Measurements from ENCODE around the gene PSME3IP1.

PSME3IP1 gene

DNA sequence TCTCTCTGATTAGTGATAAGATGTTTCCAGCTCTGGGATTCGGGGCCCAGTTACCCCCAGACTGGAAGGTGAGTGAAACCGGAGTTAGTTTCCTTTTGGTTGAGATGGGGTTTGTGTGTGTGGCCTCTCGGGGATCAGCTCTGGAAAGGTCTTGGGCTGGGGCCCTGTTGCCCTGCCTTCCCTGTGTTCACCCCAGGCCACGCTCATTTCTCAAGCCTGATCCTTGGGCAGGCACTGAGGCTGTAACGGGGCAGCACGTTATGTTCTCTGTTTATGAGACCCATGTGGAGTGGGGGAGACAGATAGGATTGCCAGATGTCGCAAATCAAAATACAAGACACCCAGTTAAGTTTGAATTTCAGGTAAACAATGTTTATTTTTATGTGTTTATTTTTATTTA is 58.0 kb downstream of the PSME3IP1 start:
- Histone ChIP-seq H3F3A (ENCODE audit: low read depth) (no peaks in the 10 kb centered on the region), H3K9me2 (replicated peaks; ENCODE audit: low read depth, low read length) (no peaks in the 10 kb centered on the region), H2AFZ (ENCODE audit: low read length) (no peak overlapping the region), H3K4me1 (ENCODE audit: insufficient read depth, low read length, poor library complexity, severe bottlenecking) (peaks cover 28% of the 10 kb centered on the region), H4K20me1 (ENCODE audit: insufficient read depth, low read length, poor library complexity, severe bottlenecking) (no peaks in the 10 kb centered on the region), H3K79me2 (ENCODE audit: insufficient read depth, low read length) (no peaks in the 10 kb centered on the region), H3K4me3 (ENCODE audit: low read length, poor library complexity, severe bottlenecking) (no peak overlapping the region), H3K9ac (ENCODE audit: low read depth, low read length, poor library complexity, severe bottlenecking) (no peak overlapping the region), H3K27me3 (ENCODE audit: insufficient read depth, low read length, poor library complexity, severe bottlenecking) (no peaks in the 10 kb centered on the region), H3K9me3 (ENCODE audit: insufficient read depth, low read depth, low read length) (no peaks in the 10 kb centered on the region), H3K4me2 (ENCODE audit: low read depth, low read length, poor library complexity, severe bottlenecking) (no peak overlapping the region), H3K36me3 (ENCODE audit: insufficient read depth, low read length) (peaks cover 5% of the 10 kb centered on the region; the same call in 1 of the 2 replicates)
- TF ChIP-seq, protein P1, sequence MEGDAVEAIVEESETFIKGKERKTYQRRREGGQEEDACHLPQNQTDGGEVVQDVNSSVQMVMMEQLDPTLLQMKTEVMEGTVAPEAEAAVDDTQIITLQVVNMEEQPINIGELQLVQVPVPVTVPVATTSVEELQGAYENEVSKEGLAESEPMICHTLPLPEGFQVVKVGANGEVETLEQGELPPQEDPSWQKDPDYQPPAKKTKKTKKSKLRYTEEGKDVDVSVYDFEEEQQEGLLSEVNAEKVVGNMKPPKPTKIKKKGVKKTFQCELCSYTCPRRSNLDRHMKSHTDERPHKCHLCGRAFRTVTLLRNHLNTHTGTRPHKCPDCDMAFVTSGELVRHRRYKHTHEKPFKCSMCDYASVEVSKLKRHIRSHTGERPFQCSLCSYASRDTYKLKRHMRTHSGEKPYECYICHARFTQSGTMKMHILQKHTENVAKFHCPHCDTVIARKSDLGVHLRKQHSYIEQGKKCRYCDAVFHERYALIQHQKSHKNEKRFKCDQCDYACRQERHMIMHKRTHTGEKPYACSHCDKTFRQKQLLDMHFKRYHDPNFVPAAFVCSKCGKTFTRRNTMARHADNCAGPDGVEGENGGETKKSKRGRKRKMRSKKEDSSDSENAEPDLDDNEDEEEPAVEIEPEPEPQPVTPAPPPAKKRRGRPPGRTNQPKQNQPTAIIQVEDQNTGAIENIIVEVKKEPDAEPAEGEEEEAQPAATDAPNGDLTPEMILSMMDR (conservative IDR thresholded peaks at IDR 0.05; ENCODE audit: low read length): no peak
- TF ChIP-seq EZH2phosphoT487 (IDR thresholded peaks at IDR 0.05; ENCODE audit: borderline replicate concordance): no peak

GRCh38 chr16:57127037-57127763 is 58.6 kb downstream of the PSME3IP1 start:
- Histone ChIP-seq H4K20me1 (ENCODE audit: insufficient read depth, low read length, poor library complexity, severe bottlenecking) (no peaks in the 10 kb centered on the region), H3K79me2 (ENCODE audit: insufficient read depth, low read length) (no peaks in the 10 kb centered on the region), H3K4me3 (ENCODE audit: low read length, poor library complexity, severe bottlenecking) (no peak overlapping the region), H3K4me2 (ENCODE audit: low read depth, low read length, poor library complexity, severe bottlenecking) (no peak overlapping the region), H3K9me3 (ENCODE audit: insufficient read depth, low read depth, low read length) (no peaks in the 10 kb centered on the region), H3K27me3 (ENCODE audit: insufficient read depth, low read length, poor library complexity, severe bottlenecking) (no peaks in the 10 kb centered on the region), H3K9ac (ENCODE audit: low read depth, low read length, poor library complexity, severe bottlenecking) (no peak overlapping the region), H3K4me1 (ENCODE audit: insufficient read depth, low read length, poor library complexity, severe bottlenecking) (peaks cover 22% of the 10 kb centered on the region), H3K9me2 (replicated peaks; ENCODE audit: low read depth, low read length) (no peaks in the 10 kb centered on the region), H3F3A (ENCODE audit: low read depth) (no peaks in the 10 kb centered on the region), H3K36me3 (ENCODE audit: insufficient read depth, low read length) (peaks cover 6% of the 10 kb centered on the region; the same call in 1 of the 2 replicates), H2AFZ (ENCODE audit: low read length) (no peak overlapping the region)
- TF ChIP-seq, protein P1 (conservative IDR thresholded peaks at IDR 0.05; ENCODE audit: low read length): no peak
- TF ChIP-seq EZH2phosphoT487 (IDR thresholded peaks at IDR 0.05; ENCODE audit: borderline replicate concordance): no peak

DNA sequence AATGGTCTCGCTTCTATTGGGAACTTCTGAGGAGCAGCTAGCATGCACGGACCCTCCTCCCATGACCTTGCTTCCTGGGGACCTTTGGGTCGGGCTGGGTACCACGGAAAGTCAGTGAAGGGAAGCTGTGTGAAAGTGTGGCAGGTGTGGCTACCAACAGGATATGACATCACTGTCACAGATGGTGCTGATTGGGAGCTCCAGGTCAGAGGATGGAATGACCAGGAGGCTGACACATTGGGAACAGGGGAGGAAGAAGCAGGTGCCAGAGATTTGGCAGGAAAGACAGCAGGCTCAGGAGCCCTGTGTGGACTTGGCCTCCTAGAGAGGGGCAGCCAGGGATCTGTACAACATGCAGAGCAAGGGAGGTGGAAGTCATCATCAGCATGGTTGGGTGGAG is 59.4 kb downstream of the PSME3IP1 start:
- peaks cover 16% of the 10 kb centered on the region for H3K4me1 ChIP-seq (ENCODE audit: insufficient read depth, low read length, poor library complexity, severe bottlenecking)

More for the DNA sequence above, 59.4 kb downstream of the PSME3IP1 start:
- no peak for TF ChIP-seq EZH2phosphoT487 (IDR thresholded peaks at IDR 0.05; ENCODE audit: borderline replicate concordance)
- TF ChIP-seq, protein P1 (conservative IDR thresholded peaks at IDR 0.05; ENCODE audit: low read length): no peak
- Histone ChIP-seq H3K27me3 (ENCODE audit: insufficient read depth, low read length, poor library complexity, severe bottlenecking) (no peaks in the 10 kb centered on the region), H3K79me2 (ENCODE audit: insufficient read depth, low read length) (no peaks in the 10 kb centered on the region), H3K4me3 (ENCODE audit: low read length, poor library complexity, severe bottlenecking) (no peak overlapping the region), H3K9ac (ENCODE audit: low read depth, low read length, poor library complexity, severe bottlenecking) (no peak overlapping the region), H4K20me1 (ENCODE audit: insufficient read depth, low read length, poor library complexity, severe bottlenecking) (no peaks in the 10 kb centered on the region), H3K9me2 (replicated peaks; ENCODE audit: low read depth, low read length) (no peaks in the 10 kb centered on the region), H3K36me3 (ENCODE audit: insufficient read depth, low read length) (peaks cover 13% of the 10 kb centered on the region; the same call in 1 of the 2 replicates), H3K9me3 (ENCODE audit: insufficient read depth, low read depth, low read length) (no peaks in the 10 kb centered on the region), H3F3A (ENCODE audit: low read depth) (no peaks in the 10 kb centered on the region), H3K4me2 (ENCODE audit: low read depth, low read length, poor library complexity, severe bottlenecking) (no peak overlapping the region), H2AFZ (ENCODE audit: low read length) (no peak overlapping the region)
